ENCODE results near the gene MACO1. TPM values are rescaled to one million over a fixed set of nuclear protein-coding genes. Genes with fewer than 3 reads are reported as not detected.

The MACO1 gene
- total and polyA plus RNA-seq, 2 of the 8 experiments (the other 6 are each of a cell fraction or from before 2014, with no cell fraction given): 3.5 to 15.1 TPM

- Histone ChIP-seq H3K36me3 (ENCODE audit: control insufficient read depth in 2 of 4, insufficient read depth in 4 of 4, low read length in 3 of 4) (peaks cover 0 to 6% (median under 1%) of the 10 kb centered on the region in 4 experiments; a peak in 1 of 8 replicates), H4K91ac (replicated peaks; ENCODE audit: insufficient read length, low read length) (no peak overlapping the region), H2BK5ac (ENCODE audit: low read depth, low read length) (no peak overlapping the region), H3K4me1 (replicated peaks in 1 of 4; ENCODE audit: control insufficient read depth in 3 of 4, insufficient read depth in 4 of 4, low read length in 3 of 4) (peaks cover 0 to 9% (median 6%) of the 10 kb centered on the region in 4 experiments; a peak in 4 of 7 replicates), H2BK20ac (ENCODE audit: low read length) (no peak overlapping the region), H2BK12ac (ENCODE audit: low read depth, low read length) (no peak overlapping the region), H2AK5ac (ENCODE audit: low read depth, low read length) (no peak overlapping the region), H3K23ac (ENCODE audit: insufficient read length) (no peak overlapping the region), H3K56ac (replicated peaks; ENCODE audit: insufficient read length, low read depth, low read length) (no peak overlapping the region), H3K27me3 (replicated peaks in 1 of 4; ENCODE audit: control insufficient read depth in 3 of 4, extremely low read depth in 1 of 4, insufficient read depth in 3 of 4, low read length in 3 of 4) (no peaks in the 10 kb centered on the region), H3K79me2 (ENCODE audit: control insufficient read depth in 1 of 2, insufficient read depth in 2 of 2, low read length in 2 of 2) (no peaks in the 10 kb centered on the region), H3K9me3 (ENCODE audit: insufficient read depth in 2 of 2, low read depth in 1 of 2, low read length in 1 of 2) (no peaks in the 10 kb centered on the region), H3K4me3 (ENCODE audit: extremely low read depth in 1 of 4, insufficient read depth in 2 of 4, low read depth in 3 of 4, low read length in 4 of 4) (no peak overlapping the region), H4K20me1 (replicated peaks in 1 of 2; ENCODE audit: control insufficient read depth in 1 of 2, insufficient read depth in 2 of 2, low read length in 2 of 2) (peaks cover 0 to 5% of the 10 kb centered on the region in 2 experiments), H3K18ac (ENCODE audit: extremely low read depth, low read length) (no peak overlapping the region), H2BK120ac (replicated peaks; ENCODE audit: low read depth, low read length) (no peak overlapping the region), H3K4me2 (ENCODE audit: insufficient read depth in 1 of 2, low read depth in 2 of 2, low read length in 2 of 2) (no peak overlapping the region), H3K23me2 (ENCODE audit: low read depth, low read length) (no peaks in the 10 kb centered on the region), H3K79me1 (ENCODE audit: low read depth, low read length) (0 out of 2 replicates have a peak, but pooled peaks cover 2% of the 10 kb centered on the region), H2BK15ac (ENCODE audit: low read length) (no peak overlapping the region), H3K27ac (ENCODE audit: low read depth, low read length) (no peak overlapping the region), H2AFZ (ENCODE audit: low read length) (no peak overlapping the region), H3K9ac (replicated peaks in 1 of 4; ENCODE audit: extremely low read depth in 1 of 4, low read depth in 3 of 4, low read length in 3 of 4) (no peak overlapping the region), H4K8ac (ENCODE audit: extremely low read depth, insufficient read depth, low read length) (no peak overlapping the region), H3K4ac (replicated peaks; ENCODE audit: insufficient read length, low read depth, low read length) (no peak overlapping the region), H3K14ac (ENCODE audit: insufficient read length) (no peak overlapping the region), H4K5ac (ENCODE audit: insufficient read length, low read depth, low read length) (no peak overlapping the region)
- POLR2A ChIA-PET (ENCODE audit: partially characterized antibody): no interaction called here
- DNase-seq (ENCODE audit: low read depth in 1 of 2, low spot score in 2 of 2) (no peak), FAIRE-seq (no peak)
- CTCF ChIA-PET (ENCODE audit: partially characterized antibody): interaction anchor here (0.8 to 1.8 kb wide), 3 partner anchors 12 to 43 kb away, joined by 3 to 5 read pairs (median 4); no protein-coding TSS in a partner anchor
- 84% methylated on average over 1 of the region's 1 CpG; no CpG with 5 or more reads in 1 of the 2 experiments for WGBS, 2 experiments (ENCODE audit: extremely low coverage in 1 of 2, insufficient coverage in 1 of 2, insufficient read length in 1 of 2, insufficient replicate concordance in 2 of 2, low coverage in 1 of 2, low lambda C conversion rate in 2 of 2, missing lambda C conversion rate in 1 of 2)
- no peak for TF ChIP-seq USF2 (IDR thresholded peaks at IDR 0.05; ENCODE audit: low read length)
- no peak for TF ChIP-seq SUZ12 (IDR thresholded peaks at IDR 0.05; ENCODE audit: low read length)
- no peak for TF ChIP-seq POLR2AphosphoS5 (IDR thresholded peaks at IDR 0.05; ENCODE audit: low read depth, low read length)
- no peak for TF ChIP-seq RXRA (IDR thresholded peaks at IDR 0.05; ENCODE audit: insufficient read depth, low read depth, low read length)
- no peak for TF ChIP-seq CEBPB (IDR thresholded peaks at IDR 0.05; ENCODE audit: low read depth, low read length)
- TF ChIP-seq RAD21 (IDR thresholded peaks at IDR 0.05 in 1 of 2, conservative IDR thresholded peaks at IDR 0.05 in 1 of 2; ENCODE audit: low read depth in 2 of 2, low read length in 2 of 2): no peak
- TF ChIP-seq, protein P1, sequence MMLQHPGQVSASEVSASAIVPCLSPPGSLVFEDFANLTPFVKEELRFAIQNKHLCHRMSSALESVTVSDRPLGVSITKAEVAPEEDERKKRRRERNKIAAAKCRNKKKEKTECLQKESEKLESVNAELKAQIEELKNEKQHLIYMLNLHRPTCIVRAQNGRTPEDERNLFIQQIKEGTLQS (IDR thresholded peaks at IDR 0.05; ENCODE audit: insufficient read depth, low read depth, low read length): no peak
- TF ChIP-seq, protein P2, sequence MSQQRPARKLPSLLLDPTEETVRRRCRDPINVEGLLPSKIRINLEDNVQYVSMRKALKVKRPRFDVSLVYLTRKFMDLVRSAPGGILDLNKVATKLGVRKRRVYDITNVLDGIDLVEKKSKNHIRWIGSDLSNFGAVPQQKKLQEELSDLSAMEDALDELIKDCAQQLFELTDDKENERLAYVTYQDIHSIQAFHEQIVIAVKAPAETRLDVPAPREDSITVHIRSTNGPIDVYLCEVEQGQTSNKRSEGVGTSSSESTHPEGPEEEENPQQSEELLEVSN (IDR thresholded peaks at IDR 0.05): no peak
- TF ChIP-seq TEAD4 (IDR thresholded peaks at IDR 0.05; ENCODE audit: low read depth, low read length): no peak
- TF ChIP-seq ASH2L (IDR thresholded peaks at IDR 0.05; ENCODE audit: low read length): no peak
- TF ChIP-seq POLR2A (IDR thresholded peaks at IDR 0.05; ENCODE audit: control extremely low read depth in 1 of 2, low read depth in 2 of 2, low read length in 2 of 2): no peak
- TF ChIP-seq BRCA1 (IDR thresholded peaks at IDR 0.05; ENCODE audit: low read depth, low read length): no peak
Observed at GRCh38 chr1:25484533-25484932, 53.8 kb downstream of the MACO1 start.
